ENCODE measurements around the gene PLAAT4. TPM values are rescaled to one million over a fixed set of nuclear protein-coding genes. Genes with fewer than 3 reads are reported as not detected.

PLAAT4 gene, protein sequence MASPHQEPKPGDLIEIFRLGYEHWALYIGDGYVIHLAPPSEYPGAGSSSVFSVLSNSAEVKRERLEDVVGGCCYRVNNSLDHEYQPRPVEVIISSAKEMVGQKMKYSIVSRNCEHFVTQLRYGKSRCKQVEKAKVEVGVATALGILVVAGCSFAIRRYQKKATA
- total RNA-seq: 100 to 1,000 TPM; 156 to 158 TPM

DNA sequence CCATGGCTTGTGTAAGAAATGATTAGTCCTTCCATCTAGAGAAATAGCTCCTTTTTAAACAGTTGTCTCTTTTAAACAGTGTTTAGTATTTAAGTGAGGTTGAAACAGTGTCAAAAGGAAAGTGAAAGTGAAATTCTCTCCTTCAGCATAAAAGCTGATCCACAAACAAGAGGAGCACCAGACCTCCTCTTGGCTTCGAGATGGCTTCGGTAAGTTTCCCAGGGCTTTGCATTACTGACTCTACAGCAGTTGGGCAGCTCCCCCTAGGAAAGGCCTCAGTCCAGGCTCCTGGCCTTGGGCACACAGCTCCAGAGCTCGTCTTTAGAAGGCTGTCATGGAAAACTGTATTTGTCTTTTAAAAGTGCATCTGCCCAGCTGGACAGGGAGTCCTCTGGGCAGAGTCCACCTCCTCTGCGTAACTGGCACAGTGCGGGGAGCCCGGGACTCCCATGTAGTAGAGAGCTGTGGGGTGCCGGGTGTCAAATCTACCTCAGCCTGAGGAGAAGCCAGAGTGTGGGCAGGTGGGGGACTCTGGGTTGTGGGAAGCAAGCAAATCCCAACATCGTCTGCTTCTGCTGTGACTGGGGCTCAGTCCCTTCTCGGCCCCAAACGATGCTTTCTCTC lies at the start of gene PLAAT4:
Gene PLAAT4 (plus strand): TSS at position 140 of the 624 bp plus-strand sequence. CDS start 61 bp downstream, at position 201.
- peak within 1 kb of the TSS; percentile 91 for H3K4me3 Mint-ChIP-seq
- POLR2A ChIA-PET: interaction anchor here (0.6 to 4.3 kb wide), 15 partner anchors 8 to 727 kb away, joined by 3 to 147 read pairs (median 4); partner anchors contain the start of genes FERMT3, PLAAT2 and PLAAT3
- ATAC-seq (ENCODE audit: low read depth): peak; percentile 62
- H3K27ac Mint-ChIP-seq: peak within 1 kb of the TSS; percentile 90
- peaks cover 59% of the 10 kb centered on the region for H3K4me1 Mint-ChIP-seq
- no peaks in the 10 kb centered on the region for H3K9me3 Mint-ChIP-seq
- peaks cover 17% of the 10 kb centered on the region for H3K36me3 Mint-ChIP-seq
- no peaks in the 10 kb centered on the region for H3K27me3 Mint-ChIP-seq
- peak; percentile 56 for DNase-seq

DNA sequence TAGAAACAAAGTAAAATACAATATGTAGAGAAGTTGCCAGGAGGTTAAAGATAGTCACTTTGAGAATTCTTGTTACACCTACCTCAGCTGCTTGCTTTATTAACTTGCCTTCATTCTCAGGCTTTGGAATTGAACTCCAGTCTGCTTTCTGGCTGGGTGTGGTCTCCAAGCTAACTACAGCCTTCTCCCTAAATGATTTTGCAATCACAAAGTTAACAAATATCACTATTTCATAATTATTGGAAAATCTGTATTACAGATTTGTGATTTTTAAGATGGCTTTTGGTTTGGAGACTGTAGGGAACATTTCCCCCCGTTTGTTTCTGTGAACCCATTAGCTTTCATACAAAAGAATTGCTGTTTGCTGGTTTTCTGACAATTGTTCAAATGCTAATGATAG lies 47.8 kb upstream of the PLAAT4 start:
- H3K9me3 Mint-ChIP-seq: peaks cover 11% of the 10 kb centered on the region
- H3K36me3 Mint-ChIP-seq: peaks cover 4% of the 10 kb centered on the region
- no peak overlapping the region for H3K4me3 Mint-ChIP-seq
- DNase-seq: no peak
- H3K27me3 Mint-ChIP-seq: peaks cover 72% of the 10 kb centered on the region
- ATAC-seq (ENCODE audit: low read depth): no peak
- H3K27ac Mint-ChIP-seq: no peak overlapping the region
- peaks cover 4% of the 10 kb centered on the region for H3K4me1 Mint-ChIP-seq
- POLR2A ChIA-PET: interaction anchor here (0.6 kb wide), 1 partner anchor 76 kb away, joined by 3 read pairs; no protein-coding TSS in a partner anchor

GRCh38 chr11:63489879-63490278 lies 46.7 kb upstream of the PLAAT4 start:
- Mint-ChIP-seq H3K4me3 (no peak overlapping the region), H3K4me1 (peaks cover 4% of the 10 kb centered on the region), H3K27me3 (peaks cover 64% of the 10 kb centered on the region), H3K27ac (no peak overlapping the region), H3K9me3 (peaks cover 10% of the 10 kb centered on the region), H3K36me3 (peaks cover 3% of the 10 kb centered on the region)
- ATAC-seq (ENCODE audit: low read depth) (no peak), DNase-seq (no peak)
- POLR2A ChIA-PET: interaction anchor here (0.5 kb wide), 1 partner anchor 131 kb away, joined by 3 read pairs; no protein-coding TSS in a partner anchor

- Mint-ChIP-seq H3K36me3 (peaks cover 1% of the 10 kb centered on the region), H3K4me1 (peaks cover 4% of the 10 kb centered on the region), H3K27me3 (peaks cover 61% of the 10 kb centered on the region), H3K9me3 (peaks cover 4% of the 10 kb centered on the region), H3K4me3 (peak within 1 kb of the TSS; percentile 85), H3K27ac (no peak within 1 kb of the TSS)
- peak; percentile 56 for ATAC-seq (ENCODE audit: low read depth)
- DNase-seq: peak; percentile 55
- POLR2A ChIA-PET: no interaction called here
Measured at GRCh38 chr11:63490551-63491239, 45.9 kb upstream of the PLAAT4 start, which contains the start of gene PLAAT5. Gene PLAAT5, minus strand, starts transcription at chr11:63491167. Its CDS starts 133 bp downstream, at chr11:63491034.

- peaks cover 1% of the 10 kb centered on the region for H3K36me3 Mint-ChIP-seq
- peaks cover 56% of the 10 kb centered on the region for H3K27me3 Mint-ChIP-seq
- POLR2A ChIA-PET: no interaction called here
- peaks cover 2% of the 10 kb centered on the region for H3K9me3 Mint-ChIP-seq
- peaks cover 4% of the 10 kb centered on the region for H3K4me1 Mint-ChIP-seq
- ATAC-seq (ENCODE audit: low read depth) (no peak), DNase-seq (no peak)
- no peak overlapping the region for H3K27ac Mint-ChIP-seq
- H3K4me3 Mint-ChIP-seq: peak overlapping the region; percentile 85
Measured at GRCh38 chr11:63491240-63491587, 45.4 kb upstream of the PLAAT4 start.

- peaks cover 51% of the 10 kb centered on the region for H3K27me3 Mint-ChIP-seq
Measured at GRCh38 chr11:63491636-63492372, 44.8 kb upstream of the PLAAT4 start.

DNA sequence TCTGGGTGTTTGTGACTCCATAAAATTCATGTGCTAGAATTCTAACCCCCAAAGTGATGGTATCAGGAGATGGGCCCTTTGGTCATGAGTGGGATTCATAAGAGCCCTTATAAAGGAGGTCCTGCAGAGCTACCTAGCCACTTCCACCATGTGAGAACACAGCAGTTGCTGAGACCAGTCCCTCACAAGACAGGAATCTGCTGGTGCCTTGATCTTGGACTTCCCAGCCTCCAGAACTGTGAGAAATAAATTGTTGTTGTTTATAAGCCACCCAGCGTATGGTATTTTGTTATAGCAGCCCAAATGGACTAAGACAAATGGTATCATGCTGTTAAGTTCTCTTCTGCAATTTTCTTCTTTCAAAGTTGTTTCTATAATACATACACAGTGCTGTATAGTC lies 44.2 kb upstream of the PLAAT4 start:
- no peak for DNase-seq
- no peak overlapping the region for H3K4me3 Mint-ChIP-seq
- H3K36me3 Mint-ChIP-seq: peaks cover 1% of the 10 kb centered on the region
- POLR2A ChIA-PET: no interaction called here
- peaks cover 2% of the 10 kb centered on the region for H3K9me3 Mint-ChIP-seq
- no peak for ATAC-seq (ENCODE audit: low read depth)
- peaks cover 53% of the 10 kb centered on the region for H3K27me3 Mint-ChIP-seq
- H3K4me1 Mint-ChIP-seq: peaks cover 4% of the 10 kb centered on the region
- no peak overlapping the region for H3K27ac Mint-ChIP-seq

More at GRCh38 chr11:63491636-63492372, 44.8 kb upstream of the PLAAT4 start:
- Mint-ChIP-seq H3K4me1 (peaks cover 4% of the 10 kb centered on the region), H3K4me3 (peak overlapping the region; percentile 61), H3K27ac (no peak overlapping the region), H3K36me3 (peaks cover 1% of the 10 kb centered on the region), H3K9me3 (peaks cover 2% of the 10 kb centered on the region)
- ATAC-seq (ENCODE audit: low read depth): no peak
- DNase-seq: no peak
- POLR2A ChIA-PET: interaction anchor here (0.6 kb wide), 1 partner anchor 193 kb away, joined by 4 read pairs; no protein-coding TSS in a partner anchor

DNA sequence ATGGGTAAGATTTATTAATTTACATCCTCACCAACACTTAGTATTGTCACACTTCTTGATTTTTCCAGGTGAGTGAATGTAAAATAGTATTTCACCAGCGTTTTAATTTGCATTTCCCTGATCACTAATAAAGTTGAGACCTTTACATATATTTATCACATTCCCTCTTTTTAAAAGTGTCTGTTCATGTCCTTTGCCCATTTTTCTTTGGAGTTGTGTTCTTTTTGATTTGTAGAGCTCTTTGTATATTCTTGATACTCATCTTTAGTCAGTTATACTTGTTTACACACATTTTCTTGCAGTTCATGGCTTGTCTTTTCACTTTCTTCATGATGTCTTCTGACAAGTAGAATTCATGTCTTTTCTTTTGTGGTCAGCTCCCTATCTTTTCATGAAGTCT lies 43.5 kb upstream of the PLAAT4 start:
- H3K4me3 Mint-ChIP-seq: no peak overlapping the region
- no peak overlapping the region for H3K27ac Mint-ChIP-seq
- POLR2A ChIA-PET: no interaction called here
- ATAC-seq (ENCODE audit: low read depth) (no peak), DNase-seq (no peak)
- H3K9me3 Mint-ChIP-seq: peaks cover 2% of the 10 kb centered on the region
- H3K27me3 Mint-ChIP-seq: peaks cover 49% of the 10 kb centered on the region
- H3K36me3 Mint-ChIP-seq: peaks cover 1% of the 10 kb centered on the region
- peaks cover 4% of the 10 kb centered on the region for H3K4me1 Mint-ChIP-seq

- no peak for ATAC-seq (ENCODE audit: low read depth)
- peaks cover 43% of the 10 kb centered on the region for H3K27me3 Mint-ChIP-seq
Measured at GRCh38 chr11:63494975-63495374, 41.6 kb upstream of the PLAAT4 start.

DNA sequence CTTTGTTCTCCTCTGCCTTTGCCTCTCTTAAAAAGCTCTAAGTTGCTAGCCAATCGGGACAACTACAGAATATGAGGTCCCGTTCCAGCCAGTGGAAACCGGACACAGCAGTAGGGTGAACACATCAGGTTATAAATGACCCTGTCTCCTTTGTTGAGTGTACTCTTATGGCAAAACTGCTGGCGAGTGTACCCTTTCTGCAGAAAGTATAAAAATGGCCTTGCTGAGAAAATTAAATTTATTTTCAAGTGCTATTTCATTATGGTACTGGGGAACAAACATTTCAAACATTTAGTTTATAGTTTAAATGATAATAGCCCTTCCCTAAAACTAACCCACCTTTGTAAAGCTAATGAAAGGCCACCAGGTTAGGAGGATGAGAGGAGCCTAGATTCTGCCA lies 36.7 kb upstream of the PLAAT4 start:
- Mint-ChIP-seq H3K4me3 (no peak overlapping the region), H3K27me3 (peaks cover 12% of the 10 kb centered on the region), H3K9me3 (peaks cover 17% of the 10 kb centered on the region), H3K36me3 (peaks cover 12% of the 10 kb centered on the region), H3K4me1 (peaks cover 7% of the 10 kb centered on the region), H3K27ac (no peak overlapping the region)
- DNase-seq (no peak), ATAC-seq (ENCODE audit: low read depth) (no peak)
- POLR2A ChIA-PET: no interaction called here

More at GRCh38 chr11:63494975-63495374, 41.6 kb upstream of the PLAAT4 start:
- Mint-ChIP-seq H3K27ac (no peak overlapping the region), H3K4me3 (no peak overlapping the region), H3K4me1 (peaks cover 4% of the 10 kb centered on the region), H3K36me3 (peaks cover 4% of the 10 kb centered on the region), H3K9me3 (peaks cover 9% of the 10 kb centered on the region)
- no peak for DNase-seq
- POLR2A ChIA-PET: no interaction called here

- H3K27me3 Mint-ChIP-seq: peaks cover 9% of the 10 kb centered on the region
- H3K36me3 Mint-ChIP-seq: peaks cover 12% of the 10 kb centered on the region
- H3K4me3 Mint-ChIP-seq: no peak overlapping the region
- DNase-seq (no peak), ATAC-seq (ENCODE audit: low read depth) (no peak)
- no peak overlapping the region for H3K27ac Mint-ChIP-seq
- POLR2A ChIA-PET: interaction anchor here (0.7 kb wide), 1 partner anchor 679 kb away, joined by 3 read pairs; no protein-coding TSS in a partner anchor
- peaks cover 17% of the 10 kb centered on the region for H3K9me3 Mint-ChIP-seq
- H3K4me1 Mint-ChIP-seq: peaks cover 9% of the 10 kb centered on the region
Measured at GRCh38 chr11:63501236-63501635, 35.4 kb upstream of the PLAAT4 start.

GRCh38 chr11:63502252-63502820 lies 34.3 kb upstream of the PLAAT4 start:
- peaks cover 9% of the 10 kb centered on the region for H3K4me1 Mint-ChIP-seq
- H3K27ac Mint-ChIP-seq: no peak overlapping the region
- DNase-seq: no peak
- H3K9me3 Mint-ChIP-seq: peaks cover 17% of the 10 kb centered on the region
- no peak for ATAC-seq (ENCODE audit: low read depth)
- H3K4me3 Mint-ChIP-seq: no peak overlapping the region
- H3K36me3 Mint-ChIP-seq: peaks cover 12% of the 10 kb centered on the region
- POLR2A ChIA-PET: interaction anchor here (0.6 kb wide), 1 partner anchor 72 kb away, joined by 3 read pairs; no protein-coding TSS in a partner anchor
- peaks cover 7% of the 10 kb centered on the region for H3K27me3 Mint-ChIP-seq

DNA sequence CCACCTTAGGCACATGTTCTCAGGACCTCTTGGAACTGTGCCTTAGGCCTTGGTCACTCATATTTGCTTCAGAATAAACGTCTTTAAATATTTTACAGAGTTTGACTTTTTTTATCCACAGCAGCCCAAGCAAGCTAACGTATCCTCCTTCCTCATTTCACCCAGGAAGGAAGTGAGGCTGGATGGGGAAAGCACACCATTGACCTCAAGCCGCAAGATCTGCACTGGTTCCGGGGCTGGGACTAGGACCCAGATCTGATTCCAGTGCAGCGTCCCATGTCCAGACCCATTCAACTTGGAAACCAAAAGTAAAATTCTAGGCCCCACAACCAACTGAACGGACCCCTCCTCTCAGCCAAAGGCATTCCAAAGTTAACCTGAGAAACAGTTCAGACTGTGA lies 33.1 kb upstream of the PLAAT4 start:
- Mint-ChIP-seq H3K4me3 (no peak overlapping the region), H3K27me3 (peaks cover 3% of the 10 kb centered on the region), H3K27ac (no peak overlapping the region), H3K4me1 (peaks cover 9% of the 10 kb centered on the region), H3K9me3 (peaks cover 17% of the 10 kb centered on the region), H3K36me3 (peaks cover 12% of the 10 kb centered on the region)
- DNase-seq: no peak
- ATAC-seq (ENCODE audit: low read depth): no peak
- POLR2A ChIA-PET: no interaction called here

Data from activated naive CD8-positive, alpha-beta T cell treated with anti-CD3 and anti-CD28 coated beads, Interleukin-2, amount 10 ng/mL, durations not matched to agents 7 days and 5 days (primary cell).